Smooth muscle cell of trachea (primary cell): ENCODE measurements around the gene YIPF4. TPM values are rescaled to one million over a fixed set of nuclear protein-coding genes. Genes with fewer than 3 reads are reported as not detected.

Experiments used
- total RNA-seq: library from RNA; depleted of rRNA; stranded (reverse); fragments of >200 nt; gene quantifications from 2 replicates; pipeline ENCODE4 v1.2.1, GENCODE V29; 2014

YIPF4 gene
- 14.1 and 24.9 TPM in 2 replicates for total RNA-seq

GRCh38 chr2:32277674-32278477, at the start of gene YIPF4:
TSS of gene YIPF4 (plus strand) at chr2:32277904. CDS start at chr2:32278156, 252 bp downstream.

GRCh38 chr2:32264422-32265105, 13.1 kb upstream of the YIPF4 start, which contains the start of gene NLRC4:
TSS of gene NLRC4 (minus strand) at chr2:32264886. CDS start at chr2:32256775, 8,111 bp downstream.

GRCh38 chr2:32356681-32357317, 79.1 kb downstream of the YIPF4 start, which contains the start of gene BIRC6:
TSS of gene BIRC6 (plus strand) at chr2:32357023. CDS start at chr2:32357162, 139 bp downstream.

Other genes starting within 250 kb of the YIPF4 start
- gene DPY30, start 238.1 kb upstream of the YIPF4 start, total RNA-seq: 54.7 and 81.6 TPM in 2 replicates
- 24.4 and 24.8 TPM in 2 replicates for gene SPAST, start 214.3 kb upstream of the YIPF4 start, total RNA-seq
- gene SLC30A6, start 112.0 kb upstream of the YIPF4 start, total RNA-seq: 20.2 and 26.6 TPM in 2 replicates
- not detected in 2 replicates for gene NLRC4, start 13.0 kb upstream of the YIPF4 start, total RNA-seq
- gene BIRC6, start 79.1 kb downstream of the YIPF4 start, total RNA-seq: 155 and 169 TPM in 2 replicates